ENCODE results near the gene DIPK1C. TPM values are rescaled to one million over a fixed set of nuclear protein-coding genes. Genes with fewer than 3 reads are reported as not detected.
"Not testable (repeated sequence)": the region's sequence is repeated elsewhere in the genome, so short reads cannot be mapped to it uniquely, and the experiment has no call there.

DIPK1C gene
- total RNA-seq, 2 donors from 2014 or later: not detected

- H3K27ac ChIP-seq: peak overlapping the region; percentile 61 to 98 (median 76)
- TF ChIP-seq, protein P1, sequence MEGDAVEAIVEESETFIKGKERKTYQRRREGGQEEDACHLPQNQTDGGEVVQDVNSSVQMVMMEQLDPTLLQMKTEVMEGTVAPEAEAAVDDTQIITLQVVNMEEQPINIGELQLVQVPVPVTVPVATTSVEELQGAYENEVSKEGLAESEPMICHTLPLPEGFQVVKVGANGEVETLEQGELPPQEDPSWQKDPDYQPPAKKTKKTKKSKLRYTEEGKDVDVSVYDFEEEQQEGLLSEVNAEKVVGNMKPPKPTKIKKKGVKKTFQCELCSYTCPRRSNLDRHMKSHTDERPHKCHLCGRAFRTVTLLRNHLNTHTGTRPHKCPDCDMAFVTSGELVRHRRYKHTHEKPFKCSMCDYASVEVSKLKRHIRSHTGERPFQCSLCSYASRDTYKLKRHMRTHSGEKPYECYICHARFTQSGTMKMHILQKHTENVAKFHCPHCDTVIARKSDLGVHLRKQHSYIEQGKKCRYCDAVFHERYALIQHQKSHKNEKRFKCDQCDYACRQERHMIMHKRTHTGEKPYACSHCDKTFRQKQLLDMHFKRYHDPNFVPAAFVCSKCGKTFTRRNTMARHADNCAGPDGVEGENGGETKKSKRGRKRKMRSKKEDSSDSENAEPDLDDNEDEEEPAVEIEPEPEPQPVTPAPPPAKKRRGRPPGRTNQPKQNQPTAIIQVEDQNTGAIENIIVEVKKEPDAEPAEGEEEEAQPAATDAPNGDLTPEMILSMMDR (IDR thresholded peaks at IDR 0.05): no peak
- TF ChIP-seq POLR2A (IDR thresholded peaks at IDR 0.05): no peak
- 40 to 57% methylated on average over 4 of the region's 4 CpGs for WGBS, 2 donors
- H3K4me3 ChIP-seq: no peak overlapping the region
- ATAC-seq (no peak), DNase-seq (no peak)
- H3K27me3 ChIP-seq: no peaks in the 10 kb centered on the region
- H3K9me3 ChIP-seq: no peaks in the 10 kb centered on the region
- H3K36me3 ChIP-seq (replicated peaks in 1 of 2; ENCODE audit: insufficient read depth in 1 of 2, low read depth in 2 of 2): peaks cover 0 to 13% of the 10 kb centered on the region in 2 donors
- intact Hi-C loops (cut with DNase I): no loop called here
- H3K4me1 ChIP-seq: peaks cover 76% of the 10 kb centered on the region
Measured at GRCh38 chr18:74501386-74501785, 44.3 kb upstream of the DIPK1C start.

GRCh38 chr18:74500774-74501173 lies 43.7 kb upstream of the DIPK1C start:
- Histone ChIP-seq H3K27ac (peak overlapping the region; percentile 61 to 98 (median 76)), H3K36me3 (replicated peaks in 1 of 2; ENCODE audit: insufficient read depth in 1 of 2, low read depth in 2 of 2) (peaks cover 0 to 12% of the 10 kb centered on the region in 2 donors), H3K4me1 (peaks cover 72% of the 10 kb centered on the region)
- intact Hi-C loops (cut with DNase I); H3K9me3 ChIP-seq; H3K27me3 ChIP-seq; ATAC-seq; H3K4me3 ChIP-seq: not testable (repeated sequence)
- peak in 1 of 3 donors; percentile 48 for TF ChIP-seq POLR2A (IDR thresholded peaks at IDR 0.05)
- 23 to 25% methylated on average over 8 of the region's 8 CpGs for WGBS, 2 donors
- DNase-seq: peak in 1 of 4 donors; percentile 46

DNA sequence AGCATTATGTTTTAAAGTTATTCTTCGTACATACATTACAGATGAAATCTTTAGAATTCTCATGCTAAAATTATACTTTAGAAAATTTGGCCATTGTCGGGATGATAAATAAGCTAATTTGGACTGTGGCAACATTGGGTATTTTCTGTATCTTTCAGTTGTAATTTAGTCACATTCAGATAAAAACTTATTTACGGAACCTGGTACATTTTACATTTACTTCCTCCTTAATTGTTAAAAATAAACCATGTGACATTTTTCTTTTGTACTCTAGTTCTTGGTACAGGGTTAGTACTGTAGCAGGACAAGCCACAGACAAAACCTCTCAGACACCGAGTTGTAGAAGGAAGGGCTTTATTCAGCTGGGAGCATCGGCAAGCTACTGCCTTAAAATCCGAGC lies 43.3 kb upstream of the DIPK1C start:
- peaks cover 68% of the 10 kb centered on the region for H3K4me1 ChIP-seq
- H3K4me3 ChIP-seq: no peak overlapping the region
- DNase-seq: no peak
- H3K36me3 ChIP-seq (replicated peaks in 1 of 2; ENCODE audit: insufficient read depth in 1 of 2, low read depth in 2 of 2): peaks cover 0 to 12% of the 10 kb centered on the region in 2 donors
- WGBS, 2 donors: 14 to 22% methylated on average over 6 of the region's 6 CpGs
- peak overlapping the region; percentile 61 to 98 (median 76) for H3K27ac ChIP-seq
- no peaks in the 10 kb centered on the region for H3K27me3 ChIP-seq
- no peak for TF ChIP-seq POLR2A (IDR thresholded peaks at IDR 0.05)
- intact Hi-C loops (cut with DNase I): no loop called here
- H3K9me3 ChIP-seq: no peaks in the 10 kb centered on the region
- no peak for ATAC-seq

DNA sequence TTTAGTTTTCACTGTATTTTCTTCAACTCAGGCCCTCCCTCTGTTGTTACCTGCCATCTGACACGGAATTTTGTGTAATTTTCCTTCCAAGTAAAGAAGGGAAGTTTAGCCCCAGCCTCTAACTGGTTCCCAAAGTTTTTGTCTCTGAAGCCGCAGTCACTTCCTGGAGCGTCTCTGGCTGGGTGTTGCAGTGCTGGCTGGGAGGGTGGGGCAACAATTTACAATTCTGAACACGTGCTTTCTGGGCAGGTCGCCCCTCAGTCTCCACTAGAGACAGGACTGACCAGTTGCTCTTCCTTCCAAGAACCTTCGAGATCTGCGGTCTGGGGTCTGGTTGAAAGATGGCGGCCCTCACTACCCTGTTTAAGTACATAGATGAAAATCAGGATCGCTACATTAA lies 42.5 kb upstream of the DIPK1C start:
- WGBS, 2 donors: 20 to 26% methylated on average over 9 of the region's 9 CpGs
- TF ChIP-seq POLR2A (IDR thresholded peaks at IDR 0.05): peak in 2 of 3 donors; percentile 30 to 44
- TF ChIP-seq, protein P1 (IDR thresholded peaks at IDR 0.05): no peak
- ATAC-seq: peak; percentile 7
- H3K27ac ChIP-seq: peak overlapping the region; percentile 53 to 98 (median 72)
- peaks cover 0 to 9% of the 10 kb centered on the region in 2 donors for H3K36me3 ChIP-seq (replicated peaks in 1 of 2; ENCODE audit: insufficient read depth in 1 of 2, low read depth in 2 of 2)
- no peaks in the 10 kb centered on the region for H3K27me3 ChIP-seq
- no peaks in the 10 kb centered on the region for H3K9me3 ChIP-seq
- intact Hi-C loops (cut with DNase I): no loop called here
- no peak overlapping the region for H3K4me3 ChIP-seq
- peaks cover 65% of the 10 kb centered on the region for H3K4me1 ChIP-seq
- DNase-seq: peak; percentile 47 to 75 (median 64)

DNA sequence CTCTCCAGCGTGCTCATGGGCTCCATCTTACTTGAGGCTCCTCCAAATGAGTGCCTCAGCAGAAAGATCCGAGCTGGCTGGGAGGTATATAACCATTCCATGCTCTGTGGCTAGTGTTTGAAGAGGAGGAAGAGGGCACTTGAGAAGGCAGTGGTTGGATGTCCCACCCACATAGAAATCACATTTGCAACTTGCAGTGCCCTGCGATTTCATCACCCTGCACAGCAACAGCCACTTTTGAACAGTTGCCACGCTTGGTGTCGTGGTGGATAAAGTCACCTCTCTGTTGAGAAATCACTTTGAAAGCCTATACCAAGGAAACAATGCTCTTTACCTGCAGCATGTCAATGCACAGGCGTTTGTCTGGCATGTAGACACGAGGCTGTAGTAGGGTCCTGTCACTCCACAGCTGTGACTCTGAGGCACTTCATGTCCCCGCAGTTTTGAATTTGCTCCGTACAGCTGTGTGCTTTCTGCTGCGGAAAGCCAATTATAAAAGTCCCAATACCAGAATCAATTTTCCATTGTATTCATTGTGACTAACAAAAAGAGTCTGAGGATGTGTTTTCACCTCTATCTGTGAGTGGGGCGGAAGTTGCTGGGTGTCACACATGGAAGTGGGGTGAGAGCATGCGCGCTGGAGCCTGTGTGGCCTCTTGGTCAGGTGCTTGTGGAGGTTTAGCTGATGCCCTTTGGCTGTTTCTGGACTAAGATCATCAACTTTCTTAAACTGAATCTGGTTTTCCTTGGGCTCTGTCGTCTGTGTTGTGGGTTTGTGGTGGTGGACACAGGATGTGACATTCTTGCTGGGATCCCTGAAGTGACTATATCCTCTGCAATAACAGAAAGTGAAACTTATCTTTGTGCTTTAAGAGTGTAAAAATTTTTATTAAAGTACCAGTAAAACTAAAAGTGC lies 41.9 kb upstream of the DIPK1C start:
- H3K4me3 ChIP-seq: no peak overlapping the region
- intact Hi-C loops (cut with DNase I): no loop called here
- ATAC-seq (no peak), DNase-seq (peak; percentile 56 to 79 (median 70))
- peaks cover 0 to 5% of the 10 kb centered on the region in 2 donors for H3K36me3 ChIP-seq (replicated peaks in 1 of 2; ENCODE audit: insufficient read depth in 1 of 2, low read depth in 2 of 2)
- 23 to 32% methylated on average over 13 to 14 of the region's 14 CpGs for WGBS, 2 donors
- H3K27ac ChIP-seq: peak overlapping the region; percentile 53 to 98 (median 72)
- no peak for TF ChIP-seq POLR2A (IDR thresholded peaks at IDR 0.05)
- TF ChIP-seq, protein P1 (IDR thresholded peaks at IDR 0.05): no peak
- H3K27me3 ChIP-seq: no peaks in the 10 kb centered on the region
- H3K4me1 ChIP-seq: peaks cover 65% of the 10 kb centered on the region
- no peaks in the 10 kb centered on the region for H3K9me3 ChIP-seq
